ENCODE data around the gene LRRK1.

DNA sequence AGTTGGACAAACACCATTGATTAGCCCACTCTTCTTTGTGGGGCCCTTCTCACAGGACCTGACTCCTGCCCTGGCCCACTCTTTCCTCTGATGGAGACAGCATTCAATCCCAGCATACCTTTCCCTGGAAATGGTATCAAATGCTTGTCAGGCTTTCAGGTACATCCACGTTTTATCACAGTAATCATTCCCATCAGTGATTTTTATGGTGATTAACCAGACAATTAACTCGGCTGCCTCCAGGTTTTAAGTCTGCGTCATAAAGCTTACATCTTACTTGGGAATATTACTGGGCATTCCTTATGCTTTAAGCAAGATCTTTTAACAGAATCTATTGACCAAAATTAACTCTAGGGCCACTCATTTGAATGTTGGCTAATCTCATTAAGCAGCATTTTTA, 33.4 kb downstream of the LRRK1 start:
- TF ChIP-seq FOXM1 (IDR thresholded peaks at IDR 0.05; ENCODE audit: low read depth) (no peak), GABPA (IDR thresholded peaks at IDR 0.05; ENCODE audit: low read depth) (no peak), YY1 (IDR thresholded peaks at IDR 0.05; ENCODE audit: low read depth) (no peak)
- TF ChIP-seq, protein P1, sequence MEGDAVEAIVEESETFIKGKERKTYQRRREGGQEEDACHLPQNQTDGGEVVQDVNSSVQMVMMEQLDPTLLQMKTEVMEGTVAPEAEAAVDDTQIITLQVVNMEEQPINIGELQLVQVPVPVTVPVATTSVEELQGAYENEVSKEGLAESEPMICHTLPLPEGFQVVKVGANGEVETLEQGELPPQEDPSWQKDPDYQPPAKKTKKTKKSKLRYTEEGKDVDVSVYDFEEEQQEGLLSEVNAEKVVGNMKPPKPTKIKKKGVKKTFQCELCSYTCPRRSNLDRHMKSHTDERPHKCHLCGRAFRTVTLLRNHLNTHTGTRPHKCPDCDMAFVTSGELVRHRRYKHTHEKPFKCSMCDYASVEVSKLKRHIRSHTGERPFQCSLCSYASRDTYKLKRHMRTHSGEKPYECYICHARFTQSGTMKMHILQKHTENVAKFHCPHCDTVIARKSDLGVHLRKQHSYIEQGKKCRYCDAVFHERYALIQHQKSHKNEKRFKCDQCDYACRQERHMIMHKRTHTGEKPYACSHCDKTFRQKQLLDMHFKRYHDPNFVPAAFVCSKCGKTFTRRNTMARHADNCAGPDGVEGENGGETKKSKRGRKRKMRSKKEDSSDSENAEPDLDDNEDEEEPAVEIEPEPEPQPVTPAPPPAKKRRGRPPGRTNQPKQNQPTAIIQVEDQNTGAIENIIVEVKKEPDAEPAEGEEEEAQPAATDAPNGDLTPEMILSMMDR (IDR thresholded peaks at IDR 0.05) = no peak
